HG03442 (cell line): ENCODE data around the gene HLA-DOB.
"Not testable (repeated sequence)": the region's sequence is repeated elsewhere in the genome, so short reads cannot be mapped to it uniquely, and the experiment has no call there.

ENCODE experiments used
- ATAC-seq: cut with Tn5 transposase; IDR thresholded peaks from one replicate; pipeline ENCODE4 v1.9.1; 2021; ENCODE audit warnings: mild to moderate bottlenecking, moderate library complexity; ENCODE audit not compliant: unreplicated experiment

HLA-DOB gene

GRCh38 chr6:32815996-32816395, 806 bp downstream of the HLA-DOB start:
- ATAC-seq, result no peak

- ATAC-seq, result no peak
These were observed 1.7 kb downstream of the HLA-DOB start for GRCh38 chr6:32815115-32815514.

- no peak for ATAC-seq
These were observed 2.7 kb downstream of the HLA-DOB start for GRCh38 chr6:32814145-32814544.

GRCh38 chr6:32809171-32809570, 7.6 kb downstream of the HLA-DOB start:
- no peak for ATAC-seq

- ATAC-seq, result no peak
These were observed 9.7 kb downstream of the HLA-DOB start for GRCh38 chr6:32807020-32807580.

- not testable (repeated sequence) for ATAC-seq
These were observed 11.4 kb downstream of the HLA-DOB start for GRCh38 chr6:32805404-32805803.

- no peak for ATAC-seq
These were observed 13.4 kb downstream of the HLA-DOB start for GRCh38 chr6:32803416-32803815.

- ATAC-seq, result no peak
These were observed 17.1 kb downstream of the HLA-DOB start for GRCh38 chr6:32799740-32800139.

- no peak for ATAC-seq
These were observed 17.6 kb downstream of the HLA-DOB start for GRCh38 chr6:32799168-32799567.

- ATAC-seq, result no peak
These were observed 19.7 kb downstream of the HLA-DOB start for GRCh38 chr6:32796848-32797776.

GRCh38 chr6:32794510-32794909, 22.3 kb downstream of the HLA-DOB start:
- ATAC-seq, result no peak

GRCh38 chr6:32792901-32793435, 23.8 kb downstream of the HLA-DOB start:
- no peak for ATAC-seq

- no peak for ATAC-seq
These were observed 26.5 kb downstream of the HLA-DOB start for GRCh38 chr6:32790306-32790705.

GRCh38 chr6:32785781-32786533, 30.8 kb downstream of the HLA-DOB start:
- ATAC-seq, result no peak

- ATAC-seq, result not testable (repeated sequence)
These were observed 33.9 kb downstream of the HLA-DOB start for GRCh38 chr6:32782923-32783322.

- ATAC-seq, result no peak
These were observed 37.8 kb downstream of the HLA-DOB start for GRCh38 chr6:32779036-32779435.

GRCh38 chr6:32775071-32775470, 41.7 kb downstream of the HLA-DOB start:
- no peak for ATAC-seq

GRCh38 chr6:32774426-32774825, 42.4 kb downstream of the HLA-DOB start:
- ATAC-seq, result no peak

GRCh38 chr6:32772656-32773055, 44.1 kb downstream of the HLA-DOB start:
- ATAC-seq, result no peak

- ATAC-seq, result no peak
These were observed 52.8 kb downstream of the HLA-DOB start for GRCh38 chr6:32764048-32764447.

GRCh38 chr6:32763421-32763820, 53.4 kb downstream of the HLA-DOB start, which contains the start of gene HLA-DQB2:
Gene HLA-DQB2, minus strand, starts transcription at chr6:32763532. Its CDS starts 62 bp downstream, at chr6:32763470.
- no peak for ATAC-seq
